Effector memory CD8-positive, alpha-beta T cell (primary cell): ENCODE data around the gene TPBGL.

Experiments used
- ATAC-seq: fragments of 150-1000 bp; cut with Tn5 transposase; replicated peaks from 2 replicates; pipeline ENCODE4 v1.10.0; 2021; ENCODE audit warnings: mild to moderate bottlenecking, moderate library complexity
- DNase-seq, 3 experiments: peaks; one replicate each; pipeline ENCODE4 v3.0.0; 2021
- H3K27ac Mint-ChIP-seq, 2 donors: one replicate each; pipeline ENCODE4 v1.8.0; 2022; ENCODE audit warnings: mild to moderate bottlenecking in 2 of 2, mixed read lengths in 2 of 2, moderate library complexity in 2 of 2
- H3K27me3 Mint-ChIP-seq, 2 donors: one replicate each; pipeline ENCODE4 v1.8.0; 2022; ENCODE audit warnings: mixed read lengths in 2 of 2
- H3K36me3 Mint-ChIP-seq: one replicate; pipeline ENCODE4 v1.8.0; 2022; ENCODE audit warnings: mild to moderate bottlenecking, moderate library complexity, mixed read lengths; ENCODE audit not compliant: insufficient read depth
- H3K4me1 Mint-ChIP-seq, 2 donors: one replicate each; pipeline ENCODE4 v1.8.0; 2022; ENCODE audit warnings: low read depth in 2 of 2, mixed read lengths in 2 of 2
- H3K4me3 Mint-ChIP-seq, 2 donors: one replicate each; pipeline ENCODE4 v1.8.0; 2022; ENCODE audit warnings: mild to moderate bottlenecking in 2 of 2, mixed read lengths in 2 of 2, moderate library complexity in 2 of 2
- H3K9me3 Mint-ChIP-seq, 2 donors: one replicate each; pipeline ENCODE4 v1.8.0; 2022; ENCODE audit warnings: mixed read lengths in 2 of 2

Gene TPBGL

DNA sequence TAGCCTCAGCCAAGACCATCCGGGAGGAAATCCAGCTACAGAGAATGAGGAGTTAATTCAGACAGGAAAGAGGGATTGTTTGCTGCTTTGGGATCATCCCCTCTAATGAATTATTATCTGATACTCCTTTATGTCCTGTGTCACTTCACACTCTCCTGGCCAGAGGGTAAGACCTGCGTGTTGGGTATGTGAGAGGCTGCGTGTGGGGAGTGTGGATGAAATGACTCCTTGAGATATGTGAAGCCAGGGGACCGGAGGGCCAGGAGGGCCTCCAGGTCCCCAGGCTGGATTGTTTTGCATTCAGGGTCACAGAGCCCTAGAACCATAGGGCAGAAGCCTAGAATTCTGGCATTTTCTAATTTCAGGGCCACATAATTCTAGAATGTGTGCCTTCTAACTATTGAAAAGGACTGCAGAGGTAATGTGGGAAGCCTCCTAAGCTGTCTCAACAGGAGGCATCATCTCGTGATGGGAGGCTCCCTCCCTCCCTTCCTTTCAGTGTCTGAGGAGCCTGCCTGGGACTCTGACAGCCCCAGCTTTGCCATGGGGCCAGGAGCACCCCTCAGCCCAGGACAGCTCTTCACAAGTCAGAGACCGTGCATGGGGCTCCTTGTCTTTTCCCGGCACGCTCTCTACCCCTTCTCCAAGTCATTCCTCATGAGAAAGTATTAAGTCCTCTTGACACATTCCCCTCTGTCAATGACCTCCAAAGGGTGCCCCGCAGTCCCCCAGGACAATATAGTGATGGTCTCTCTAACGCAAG lies 3.7 kb downstream of the TPBGL start:
- H3K27me3 Mint-ChIP-seq: peaks cover 20 to 35% of the 10 kb centered on the region in 2 donors
- H3K27ac Mint-ChIP-seq: no peak overlapping the region
- DNase-seq (no peak), ATAC-seq (no peak)
- no peak overlapping the region for H3K4me3 Mint-ChIP-seq
- H3K9me3 Mint-ChIP-seq: no peaks in the 10 kb centered on the region
- peaks cover 8% of the 10 kb centered on the region for H3K36me3 Mint-ChIP-seq
- peaks cover 5 to 7% of the 10 kb centered on the region in 2 donors for H3K4me1 Mint-ChIP-seq

- no peak for DNase-seq
- Mint-ChIP-seq H3K27me3 (peaks cover 27 to 29% of the 10 kb centered on the region in 2 donors), H3K4me3 (no peak overlapping the region), H3K36me3 (peaks cover 8% of the 10 kb centered on the region), H3K9me3 (no peaks in the 10 kb centered on the region), H3K4me1 (peaks cover 5 to 7% of the 10 kb centered on the region in 2 donors), H3K27ac (no peak overlapping the region)
- ATAC-seq: no peak
Measured at GRCh38 chr11:75245356-75246005, 4.9 kb downstream of the TPBGL start.

DNA sequence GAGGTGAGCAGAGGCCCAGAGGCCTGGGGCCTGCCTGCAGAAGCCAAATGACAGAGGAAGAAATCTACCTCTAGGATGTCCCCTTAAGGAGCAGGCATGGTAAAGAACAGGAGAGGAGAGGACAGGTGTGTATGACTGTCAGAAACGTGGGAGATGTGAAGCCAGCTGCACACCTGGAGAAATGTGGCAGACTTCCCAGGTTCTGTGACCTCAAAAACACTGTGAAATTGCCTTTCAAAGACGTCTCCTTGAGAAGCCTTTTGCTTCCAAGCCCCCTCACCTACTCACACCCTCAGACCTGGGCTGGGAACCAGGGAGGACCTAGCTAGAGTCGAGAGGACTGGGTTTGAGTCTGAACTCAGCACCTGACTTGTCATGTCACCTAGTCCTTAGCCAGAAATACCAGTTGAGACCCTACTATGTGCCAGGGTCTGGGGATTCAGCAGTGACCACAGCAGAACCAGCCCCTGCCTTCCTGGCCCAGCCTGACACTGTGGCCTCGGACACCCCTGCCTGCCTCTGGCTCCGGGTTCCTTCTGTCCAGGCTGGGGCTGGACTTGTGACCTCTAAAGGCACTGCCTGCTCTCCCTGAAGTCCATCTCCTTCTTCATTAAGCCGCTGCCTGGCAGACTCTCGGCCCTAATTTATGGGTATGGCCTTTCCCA lies 5.6 kb downstream of the TPBGL start:
- Mint-ChIP-seq H3K36me3 (peaks cover 8% of the 10 kb centered on the region), H3K4me1 (peaks cover 5 to 7% of the 10 kb centered on the region in 2 donors), H3K9me3 (no peaks in the 10 kb centered on the region), H3K4me3 (no peak overlapping the region), H3K27me3 (peaks cover 27 to 32% of the 10 kb centered on the region in 2 donors), H3K27ac (no peak overlapping the region)
- DNase-seq (no peak), ATAC-seq (no peak)

DNA sequence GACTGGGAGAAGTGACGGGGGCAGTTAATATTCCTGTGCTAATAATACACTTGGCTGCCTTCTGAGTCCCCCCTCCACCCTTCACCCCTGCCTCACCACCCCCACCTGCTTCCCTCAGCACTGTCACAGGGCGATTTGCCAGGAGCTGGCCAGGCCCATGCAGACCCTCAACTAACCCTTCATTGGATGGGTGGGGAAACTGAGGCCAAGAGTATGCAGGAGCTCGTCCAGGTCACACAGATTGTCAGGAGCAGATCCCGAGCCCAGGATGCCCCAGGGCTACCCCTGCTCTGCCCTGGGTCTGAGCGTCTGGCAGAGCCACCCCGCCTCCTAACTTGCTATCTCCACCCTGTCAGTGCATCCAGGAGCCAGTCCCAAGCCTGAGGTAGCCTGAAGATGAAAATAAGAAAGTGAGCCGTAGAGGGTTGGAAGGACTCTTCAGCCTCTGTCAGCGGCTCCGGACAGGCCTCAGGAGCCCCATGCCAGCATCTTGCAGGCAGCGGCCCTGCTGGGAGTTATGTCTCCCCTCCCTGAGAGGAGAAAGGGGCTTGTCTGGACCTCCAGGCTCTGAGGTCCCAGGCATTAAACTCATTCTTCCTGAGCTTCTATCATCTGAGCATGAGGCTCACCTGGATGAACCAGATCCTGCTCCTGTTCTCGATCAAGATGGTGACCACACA lies 6.2 kb downstream of the TPBGL start:
- no peaks in the 10 kb centered on the region for H3K9me3 Mint-ChIP-seq
- H3K27me3 Mint-ChIP-seq: peaks cover 27 to 39% of the 10 kb centered on the region in 2 donors
- no peak overlapping the region for H3K27ac Mint-ChIP-seq
- H3K36me3 Mint-ChIP-seq: peaks cover 5% of the 10 kb centered on the region
- H3K4me1 Mint-ChIP-seq: peaks cover 5 to 7% of the 10 kb centered on the region in 2 donors
- no peak for ATAC-seq
- no peak for DNase-seq
- no peak overlapping the region for H3K4me3 Mint-ChIP-seq

DNA sequence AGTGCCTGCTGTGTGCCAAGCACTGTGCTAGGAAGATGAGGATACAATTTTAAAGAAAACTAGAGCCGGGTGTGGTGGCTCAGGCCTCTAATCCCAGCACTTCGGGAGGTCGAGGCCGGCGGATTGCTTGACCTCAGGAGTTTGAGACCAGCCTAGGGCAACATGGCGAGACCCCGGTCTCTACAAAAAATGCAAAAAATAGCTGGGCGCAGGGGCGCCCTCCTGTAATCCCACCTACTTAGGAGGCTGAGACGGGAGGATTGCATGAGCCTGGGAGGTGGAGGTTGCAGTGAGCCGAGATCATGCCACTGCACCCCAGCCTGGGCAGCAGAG lies 8.3 kb downstream of the TPBGL start:
- Mint-ChIP-seq H3K27me3 (peaks cover 15 to 21% of the 10 kb centered on the region in 2 donors), H3K27ac (no peak overlapping the region), H3K9me3 (peaks cover 0 to 2% of the 10 kb centered on the region in 2 donors), H3K4me3 (no peak overlapping the region), H3K4me1 (peaks cover 0 to 2% of the 10 kb centered on the region in 2 donors), H3K36me3 (no peaks in the 10 kb centered on the region)
- ATAC-seq: no peak
- DNase-seq: no peak

DNA sequence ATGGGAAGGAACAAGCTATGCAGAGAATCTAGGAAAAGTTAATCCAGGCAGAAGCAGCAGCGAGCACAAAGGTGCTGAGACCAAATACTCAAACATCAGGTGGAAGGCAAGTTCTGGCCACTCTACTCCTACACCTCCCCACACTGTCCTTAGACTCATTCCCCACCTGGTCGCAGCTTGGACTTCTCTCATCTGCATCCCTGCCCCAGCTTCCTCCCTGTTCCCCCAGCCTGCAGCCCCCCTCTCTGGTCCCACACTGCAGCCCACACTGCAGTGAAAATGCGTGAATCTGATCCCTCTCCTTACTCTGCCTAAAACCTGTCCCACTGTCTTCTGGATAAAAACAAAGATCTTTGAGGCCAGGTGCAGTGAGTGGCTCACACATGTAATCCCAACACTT lies 9.1 kb downstream of the TPBGL start:
- DNase-seq (no peak), ATAC-seq (no peak)
- Mint-ChIP-seq H3K4me1 (peaks cover 0 to 2% of the 10 kb centered on the region in 2 donors), H3K27ac (no peak overlapping the region), H3K4me3 (no peak overlapping the region), H3K9me3 (peaks cover 0 to 2% of the 10 kb centered on the region in 2 donors), H3K27me3 (peaks cover 15 to 21% of the 10 kb centered on the region in 2 donors), H3K36me3 (no peaks in the 10 kb centered on the region)

DNA sequence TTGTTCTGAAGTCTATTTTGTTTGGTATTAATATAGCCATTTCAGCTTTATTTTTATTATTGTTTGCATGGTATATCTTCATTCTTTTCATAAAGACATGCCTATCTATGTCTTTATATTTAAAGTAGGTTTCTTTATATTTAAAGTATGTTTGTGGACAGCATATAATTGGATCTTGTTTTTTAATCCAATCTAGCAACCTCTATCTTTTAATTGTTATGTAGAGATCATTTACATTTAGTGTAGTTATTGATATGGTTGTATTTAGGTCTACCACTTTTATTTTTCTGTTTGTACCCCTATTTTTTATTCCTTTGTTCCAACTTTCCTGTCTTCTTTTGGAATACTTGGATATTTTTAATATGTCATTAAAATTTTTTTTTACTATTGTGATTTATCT lies 13.8 kb downstream of the TPBGL start:
- H3K4me1 Mint-ChIP-seq: no peaks in the 10 kb centered on the region
- H3K27me3 Mint-ChIP-seq: peaks cover 15 to 17% of the 10 kb centered on the region in 2 donors
- H3K36me3 Mint-ChIP-seq: no peaks in the 10 kb centered on the region

DNA sequence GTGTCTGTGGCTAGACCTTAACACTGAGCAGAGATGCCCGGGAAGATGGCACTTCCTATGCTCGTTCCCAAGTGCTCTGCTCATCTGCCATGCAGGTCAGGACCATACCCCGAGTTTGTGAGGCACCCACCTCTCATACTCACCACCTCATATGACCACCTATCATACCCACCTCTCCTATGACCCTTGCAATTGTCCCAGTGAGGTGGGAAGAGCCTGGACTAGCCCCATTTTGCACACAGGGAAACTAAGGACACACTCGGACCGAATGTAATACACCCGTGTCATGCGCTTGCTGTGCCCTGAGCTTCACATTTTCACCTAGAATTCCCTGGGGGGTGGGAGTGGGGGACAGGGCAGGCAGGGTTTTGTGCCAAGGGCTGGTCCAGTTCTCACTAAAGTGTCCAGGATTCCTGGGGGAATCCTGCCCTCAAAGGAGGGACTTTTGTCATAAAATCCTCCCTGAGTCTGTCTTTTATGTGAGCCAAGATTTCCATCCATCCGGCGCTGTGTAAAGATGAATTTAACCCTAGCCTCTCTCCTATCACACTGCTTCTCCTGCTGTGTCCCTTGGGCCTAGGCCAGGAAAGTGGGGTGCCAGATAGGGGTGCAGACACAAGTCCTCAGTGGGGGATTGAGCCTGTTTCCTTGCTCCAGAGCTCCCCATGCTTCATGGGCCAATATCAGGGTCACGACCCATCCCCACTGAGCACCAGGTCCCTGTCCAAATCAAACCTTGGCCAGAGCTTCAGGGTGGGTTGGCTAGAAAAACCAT lies 20.0 kb downstream of the TPBGL start:
- no peaks in the 10 kb centered on the region for H3K36me3 Mint-ChIP-seq
- H3K4me1 Mint-ChIP-seq: peaks cover 22 to 31% of the 10 kb centered on the region in 2 donors
- no peaks in the 10 kb centered on the region for H3K9me3 Mint-ChIP-seq
- ATAC-seq (no peak), DNase-seq (no peak)
- no peak overlapping the region for H3K4me3 Mint-ChIP-seq
- no peaks in the 10 kb centered on the region for H3K27me3 Mint-ChIP-seq
- peak overlapping the region; percentile 87 to 90 for H3K27ac Mint-ChIP-seq

More for the DNA sequence above, 13.8 kb downstream of the TPBGL start:
- no peak for ATAC-seq
- H3K27ac Mint-ChIP-seq: no peak overlapping the region
- no peak overlapping the region for H3K4me3 Mint-ChIP-seq
- DNase-seq: no peak
- peaks cover 0 to 2% of the 10 kb centered on the region in 2 donors for H3K9me3 Mint-ChIP-seq

- Mint-ChIP-seq H3K27me3 (no peaks in the 10 kb centered on the region), H3K9me3 (no peaks in the 10 kb centered on the region), H3K36me3 (no peaks in the 10 kb centered on the region), H3K27ac (peak overlapping the region; percentile 87 to 90), H3K4me1 (peaks cover 22 to 31% of the 10 kb centered on the region in 2 donors), H3K4me3 (peak overlapping the region in 1 of 2 donors; percentile 46)
- no peak for DNase-seq
- no peak for ATAC-seq
Measured at GRCh38 chr11:75261902-75262361, 21.4 kb downstream of the TPBGL start.

GRCh38 chr11:75262436-75262835 lies 21.9 kb downstream of the TPBGL start:
- H3K27ac Mint-ChIP-seq: peak overlapping the region; percentile 87 to 90

DNA sequence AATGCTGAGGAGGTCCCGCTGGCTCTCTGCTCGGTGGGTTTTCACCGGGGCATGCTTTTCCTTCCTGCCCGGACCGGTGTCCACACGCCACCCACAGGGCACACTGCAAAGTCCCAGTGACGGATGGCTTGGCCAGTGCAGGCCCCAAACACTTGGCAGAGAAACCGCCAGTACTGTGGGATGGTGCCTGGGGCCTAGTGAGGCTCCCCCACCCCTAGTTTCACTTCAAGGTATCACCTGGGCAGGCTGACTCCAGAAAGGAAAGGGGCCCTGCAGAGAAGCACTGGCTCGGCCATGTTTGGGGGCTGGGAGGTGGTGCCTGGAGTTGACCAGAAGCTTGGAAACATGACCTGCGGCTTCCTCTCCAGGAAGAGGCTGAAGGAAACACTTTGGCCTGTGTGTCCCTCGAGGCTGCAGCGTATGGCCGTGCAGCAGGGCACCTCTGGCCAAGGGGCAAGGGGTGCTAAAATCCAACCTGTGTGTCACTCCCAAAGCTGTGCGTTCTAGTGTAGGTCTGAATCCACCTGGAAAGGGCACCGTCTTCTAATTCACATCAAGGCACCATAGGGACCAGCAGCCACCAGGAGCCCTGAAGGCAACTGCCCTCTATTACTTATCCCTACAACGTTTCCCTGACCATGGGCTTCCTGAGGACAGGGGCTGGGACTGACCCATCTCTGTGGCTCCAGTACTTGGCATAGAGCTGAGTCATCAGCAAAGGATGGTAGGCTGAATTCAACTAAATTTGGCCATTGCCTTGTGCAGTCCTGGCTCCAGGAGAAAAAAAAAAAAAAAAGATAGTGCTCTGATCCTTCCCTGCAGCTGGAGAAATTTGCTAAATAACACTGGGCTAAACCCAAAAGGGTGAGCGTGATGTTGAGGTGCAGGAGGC lies 22.6 kb downstream of the TPBGL start:
- Mint-ChIP-seq H3K4me3 (peak overlapping the region in 1 of 2 donors; percentile 8), H3K9me3 (no peaks in the 10 kb centered on the region), H3K4me1 (peaks cover 22 to 31% of the 10 kb centered on the region in 2 donors), H3K36me3 (peaks cover 2% of the 10 kb centered on the region), H3K27me3 (no peaks in the 10 kb centered on the region), H3K27ac (peak overlapping the region; percentile 21 to 78)
- DNase-seq (no peak), ATAC-seq (no peak)

More at GRCh38 chr11:75262436-75262835, 21.9 kb downstream of the TPBGL start:
- no peaks in the 10 kb centered on the region for H3K36me3 Mint-ChIP-seq
- peaks cover 22 to 31% of the 10 kb centered on the region in 2 donors for H3K4me1 Mint-ChIP-seq
- no peaks in the 10 kb centered on the region for H3K9me3 Mint-ChIP-seq
- ATAC-seq (no peak), DNase-seq (no peak)
- no peaks in the 10 kb centered on the region for H3K27me3 Mint-ChIP-seq
- no peak overlapping the region for H3K4me3 Mint-ChIP-seq

GRCh38 chr11:75263944-75264349 lies 23.4 kb downstream of the TPBGL start:
- peak; percentile 69 for ATAC-seq
- peaks cover 22 to 31% of the 10 kb centered on the region in 2 donors for H3K4me1 Mint-ChIP-seq

More at GRCh38 chr11:75263944-75264349, 23.4 kb downstream of the TPBGL start:
- DNase-seq: no peak
- Mint-ChIP-seq H3K36me3 (peaks cover 3% of the 10 kb centered on the region), H3K27me3 (no peaks in the 10 kb centered on the region), H3K4me3 (peak overlapping the region in 1 of 2 donors; percentile 8), H3K27ac (peak overlapping the region; percentile 21 to 78), H3K9me3 (no peaks in the 10 kb centered on the region)
